Activated CD4-positive, alpha-beta T cell treated with anti-CD3 and anti-CD28 coated beads, Interleukin-10, Interleukin-2, amounts not matched to agents 100 ng/mL and 50 ng/mL, durations not matched to agents 16 hours and 8 hours (primary cell): ENCODE results near the gene CTSC.
"Not testable (repeated sequence)": the region's sequence is repeated elsewhere in the genome, so short reads cannot be mapped to it uniquely, and the experiment has no call there.

ENCODE experiments used
- DNase-seq: peaks from one replicate; pipeline ENCODE4 v3.0.0-alpha.2; 2020

Gene CTSC

DNA sequence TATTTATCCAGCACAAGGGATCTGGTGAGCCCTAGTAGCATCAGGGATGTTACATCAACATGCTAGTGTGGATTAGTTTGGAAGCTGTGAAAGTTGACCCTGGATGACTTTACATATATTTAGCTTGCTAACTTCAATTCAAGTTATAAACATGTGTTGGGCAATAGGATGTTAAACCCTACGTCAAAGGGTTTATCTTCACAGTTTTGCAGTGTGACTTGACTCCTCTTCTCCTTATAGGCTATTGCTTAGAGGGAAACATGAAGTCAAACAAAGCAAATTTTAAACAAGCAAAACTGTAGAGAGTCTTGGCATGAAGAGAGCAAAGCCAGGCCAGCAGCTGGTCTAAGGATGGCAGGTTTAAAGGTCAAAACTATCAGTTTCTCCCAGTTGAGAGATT, 11.3 kb upstream of the CTSC start:
- no peak for DNase-seq

DNA sequence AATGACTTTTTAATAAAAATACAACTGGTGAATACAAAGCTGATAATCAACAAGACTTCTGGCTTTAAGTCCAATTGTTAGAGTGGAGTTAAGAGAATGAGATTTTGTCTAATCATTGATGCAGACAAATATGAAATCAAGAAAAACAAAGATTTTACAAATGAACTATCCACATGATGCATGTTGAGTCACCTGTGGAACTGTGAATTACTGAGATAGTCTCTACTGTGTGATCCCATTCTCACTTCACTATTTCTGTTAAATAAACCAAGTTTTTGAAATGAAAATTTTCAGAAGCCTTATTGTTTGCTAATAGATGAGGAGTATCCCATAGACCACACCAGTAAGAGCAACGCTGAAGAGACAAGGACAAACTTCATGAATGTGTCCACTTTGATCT, 8.4 kb upstream of the CTSC start:
- DNase-seq = no peak

DNA sequence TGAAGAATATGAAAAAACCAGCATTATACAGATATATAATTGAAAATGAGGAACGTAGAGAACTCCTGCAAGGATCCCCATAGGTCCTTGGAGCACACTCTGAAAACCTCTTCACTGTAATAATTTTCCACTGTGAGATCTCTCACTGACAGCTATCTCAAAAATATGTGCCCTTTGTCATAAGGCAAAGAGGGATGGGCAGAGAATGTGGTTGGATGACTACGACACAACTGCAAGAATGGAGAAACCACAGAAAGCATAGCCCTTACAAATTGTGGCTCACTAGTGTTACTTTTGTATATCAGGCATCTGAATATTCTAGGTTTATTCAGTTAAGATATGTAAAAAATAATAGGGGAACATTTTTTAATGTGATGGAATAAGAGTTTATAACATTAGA, 7.9 kb upstream of the CTSC start:
- DNase-seq = peak; percentile 70

DNA sequence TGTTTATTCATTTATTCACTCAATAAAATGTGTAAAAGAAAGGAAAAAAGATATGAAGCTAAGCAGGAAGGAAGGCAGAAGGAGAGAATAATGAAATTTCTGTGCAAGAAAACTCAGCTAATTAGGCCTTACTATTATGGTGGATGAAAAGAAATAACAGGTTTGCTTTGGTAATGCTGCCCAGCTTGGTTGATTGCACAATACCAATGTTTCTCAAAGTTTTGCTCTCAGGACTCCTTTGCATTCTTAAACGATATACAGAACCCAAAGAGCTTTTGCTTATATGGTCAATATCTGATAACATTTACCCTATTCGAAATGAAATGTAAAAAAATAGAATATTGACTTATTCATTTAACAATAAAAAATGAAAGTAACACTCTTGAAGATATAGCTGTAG, 7.3 kb upstream of the CTSC start:
- DNase-seq = no peak

DNA sequence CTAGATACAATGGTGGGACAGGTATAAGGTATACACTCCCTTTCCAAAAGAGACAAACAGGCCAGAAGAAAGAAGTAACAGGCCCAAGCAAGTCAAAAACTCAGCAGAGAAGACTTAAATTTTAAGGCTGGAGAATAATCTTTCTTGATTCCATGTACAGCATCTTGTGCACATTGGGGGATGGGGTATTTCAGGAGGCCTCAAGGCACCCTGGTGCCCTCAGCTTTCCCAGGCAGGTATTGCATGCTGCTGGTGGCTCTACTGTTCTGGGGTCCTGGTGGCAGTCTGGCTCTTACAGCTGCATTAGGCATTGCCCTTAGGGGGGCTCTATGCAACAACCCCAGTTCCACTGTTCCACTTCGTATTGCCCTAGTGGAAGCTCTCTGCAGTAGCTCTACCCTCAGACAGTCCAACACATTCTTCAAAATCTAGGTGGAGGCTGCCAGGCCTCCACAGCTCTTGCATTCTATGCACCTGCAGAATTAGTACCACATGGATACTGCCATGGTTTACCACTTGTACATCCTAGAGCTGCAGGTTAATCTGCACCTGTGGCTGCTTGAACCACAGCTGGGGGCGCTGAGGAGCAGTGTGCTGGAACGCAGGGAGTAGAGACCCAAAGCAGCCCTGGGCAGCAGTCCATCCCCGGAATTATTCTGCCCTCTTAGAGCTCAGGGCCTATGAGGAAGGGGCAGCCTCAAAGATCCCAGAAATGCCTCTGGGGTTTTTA, 4.2 kb upstream of the CTSC start:
- no peak for DNase-seq

DNA sequence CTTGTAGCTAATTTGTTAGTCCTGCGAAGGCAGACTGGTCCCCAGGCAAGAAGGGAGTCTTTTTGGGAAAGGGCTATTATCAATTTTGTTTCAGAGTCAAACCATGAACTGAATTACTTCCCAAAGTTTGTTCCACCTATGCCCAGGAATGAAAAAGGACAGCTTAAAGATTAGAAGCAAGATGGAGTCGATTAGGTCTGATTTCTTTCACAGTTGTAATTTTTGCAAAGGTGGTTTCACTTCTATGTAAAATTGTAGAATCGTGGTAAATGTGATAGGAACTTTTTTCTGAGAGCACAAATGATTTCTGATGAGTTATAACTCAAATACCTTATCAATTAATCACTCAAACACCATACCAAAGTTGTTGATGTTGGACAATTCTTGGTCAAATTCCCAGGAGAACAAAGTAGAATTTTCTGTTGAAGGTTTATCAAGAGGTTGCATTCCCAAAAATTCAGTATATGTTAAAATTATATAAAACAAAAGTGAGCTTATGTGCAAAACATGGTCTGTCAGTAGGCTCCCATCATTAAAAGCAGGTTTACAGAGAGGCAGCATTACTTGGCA, 2.9 kb upstream of the CTSC start:
- no peak for DNase-seq

DNA sequence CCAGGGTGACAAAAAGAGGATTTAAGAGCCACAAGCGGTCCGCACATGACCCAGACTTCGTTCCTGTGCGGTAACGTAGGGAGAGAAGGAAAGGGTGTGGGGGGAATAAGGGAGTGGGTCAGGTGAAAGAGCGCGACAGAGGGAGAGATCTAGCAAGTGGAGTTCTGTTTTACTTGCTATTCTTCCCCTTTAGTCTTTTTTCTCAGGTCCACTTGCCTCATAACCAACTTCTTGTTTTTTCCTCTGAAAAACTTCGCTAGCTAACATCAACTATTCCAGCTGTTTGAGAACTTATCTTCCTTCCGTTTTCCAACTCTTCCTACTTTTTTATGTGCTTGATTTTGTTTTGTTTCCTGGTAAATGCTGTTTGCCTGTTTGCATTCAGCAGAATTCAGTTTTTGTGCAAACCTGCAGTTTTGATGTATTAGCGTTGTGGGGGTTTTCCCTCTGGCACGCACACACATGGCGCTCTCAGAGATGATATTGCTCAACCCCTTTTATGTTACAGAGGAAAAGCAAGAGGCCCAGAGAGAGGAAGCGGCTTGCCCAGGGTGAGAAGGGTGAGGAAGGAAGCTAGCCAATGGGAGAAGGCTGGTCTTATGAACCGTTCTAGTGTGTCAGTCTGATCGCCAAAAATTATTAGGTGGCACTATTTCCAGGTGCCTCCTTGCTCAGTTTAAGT, 592 bp upstream of the CTSC start:
- DNase-seq = peak; percentile 92

DNA sequence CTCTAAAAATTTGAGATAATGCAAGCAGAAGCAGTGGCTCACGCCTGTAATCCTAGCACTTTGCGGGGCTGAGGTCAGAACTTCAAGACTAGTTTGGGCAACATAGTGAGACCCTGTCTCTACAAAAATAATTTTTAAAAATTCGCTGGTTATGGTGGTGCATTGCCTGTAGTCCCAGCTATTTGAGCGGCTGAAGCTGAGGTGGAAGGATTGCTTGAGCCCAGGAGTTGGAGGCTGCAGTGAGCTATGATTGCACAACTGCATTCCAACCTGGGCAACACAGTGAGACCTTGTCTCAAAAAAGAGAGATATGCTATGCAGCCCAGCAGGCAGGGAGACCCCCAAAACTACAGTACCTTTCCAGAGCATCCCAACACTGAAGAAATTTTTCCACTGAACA, 2.3 kb downstream of the CTSC start:
- no peak for DNase-seq

DNA sequence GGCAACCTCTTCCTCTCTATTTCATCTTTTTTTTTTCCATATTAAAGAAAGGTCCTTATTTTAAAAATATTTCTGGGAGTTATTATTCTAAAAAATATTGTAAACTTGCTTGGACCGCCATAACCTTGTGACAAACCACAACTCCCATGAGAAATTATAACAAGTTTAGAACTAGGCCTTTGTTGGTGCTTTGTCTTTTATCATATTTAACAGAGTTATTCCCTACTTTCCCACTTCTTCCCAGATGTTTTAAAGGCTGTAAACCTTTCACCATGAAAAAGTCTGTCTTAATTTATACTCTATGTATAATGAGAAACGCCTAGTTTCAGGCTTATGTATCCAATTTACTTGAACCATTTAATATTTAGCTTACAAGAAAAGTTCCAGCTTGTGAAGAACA, 3.7 kb downstream of the CTSC start:
- DNase-seq = no peak

DNA sequence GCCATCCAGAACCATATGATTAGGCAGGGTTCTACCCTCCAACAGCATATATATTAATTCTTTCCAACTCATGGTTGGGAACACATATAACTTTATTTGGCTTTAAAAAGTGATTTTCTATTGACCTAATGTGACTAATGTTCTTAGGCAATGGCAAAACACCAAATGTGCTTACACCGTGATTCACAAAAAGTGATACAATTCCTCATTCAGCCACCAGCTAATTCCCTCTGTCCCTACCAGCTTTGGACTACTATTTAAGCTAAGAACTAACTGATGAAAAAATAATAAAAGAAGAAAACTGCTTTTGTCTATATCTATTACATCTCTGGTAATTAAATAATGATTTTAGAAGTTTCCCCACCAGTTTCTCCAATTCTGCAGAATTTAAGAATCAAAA, 4.7 kb downstream of the CTSC start:
- no peak for DNase-seq

DNA sequence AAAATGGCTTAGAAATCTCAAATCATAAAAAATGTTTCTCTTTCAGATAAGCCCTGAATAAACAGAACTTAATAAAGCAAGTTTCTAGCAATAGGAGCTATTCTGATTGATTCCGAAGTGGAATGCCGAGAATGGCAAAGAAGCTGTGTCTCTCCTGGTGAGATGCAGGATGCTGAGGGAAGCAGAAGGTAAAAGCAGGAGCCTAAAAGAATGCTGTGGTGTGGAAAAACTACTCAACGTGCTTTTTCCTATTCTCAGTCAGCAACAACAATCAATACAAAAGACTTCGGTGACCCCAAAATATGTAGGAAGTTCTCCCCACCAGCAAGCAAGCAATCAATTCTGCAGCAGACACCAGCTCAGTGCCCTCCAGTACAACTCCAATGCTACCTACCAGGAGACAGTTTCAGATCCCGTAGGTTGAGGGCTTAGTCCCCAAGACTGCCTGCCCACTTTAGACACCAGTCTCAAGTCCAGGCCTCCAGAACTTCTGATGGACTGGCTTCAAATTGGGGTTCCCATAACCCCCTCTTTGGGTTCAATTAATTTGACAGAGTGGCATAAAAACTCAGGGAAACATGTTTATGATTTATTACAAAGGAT, 6.6 kb downstream of the CTSC start:
- DNase-seq = no peak

DNA sequence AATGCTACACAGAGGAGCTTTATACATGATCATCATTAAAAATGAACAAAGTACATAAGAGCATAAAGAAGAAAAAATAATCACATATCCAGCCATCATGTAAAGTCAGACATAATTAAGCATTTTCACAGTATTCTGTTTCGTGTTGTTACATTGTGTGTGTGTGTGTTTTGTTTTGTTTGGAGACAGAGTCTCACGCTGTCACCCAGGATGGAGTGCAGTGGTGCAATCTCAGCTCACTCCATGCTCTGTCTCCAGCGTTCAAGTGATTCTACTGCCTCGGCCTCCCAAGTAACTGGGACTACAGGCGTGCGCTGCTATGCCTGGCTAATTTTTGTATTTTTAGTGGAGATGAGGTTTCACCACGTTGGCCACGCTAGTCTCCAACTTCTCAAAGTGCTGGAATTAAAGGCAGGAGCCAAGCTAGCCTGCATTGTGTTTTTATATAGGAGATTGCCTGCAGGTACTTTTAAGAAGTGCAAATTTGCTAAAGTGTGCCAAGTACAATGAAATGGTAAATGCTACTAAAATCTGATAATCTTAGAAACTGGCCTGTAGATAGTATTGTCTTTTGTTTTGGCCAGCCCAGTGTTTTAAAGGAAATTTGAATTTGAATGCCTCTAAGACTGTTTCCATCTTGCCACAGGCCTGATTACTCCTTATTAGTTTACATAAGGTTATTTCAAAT, 7.8 kb downstream of the CTSC start:
- DNase-seq = no peak

DNA sequence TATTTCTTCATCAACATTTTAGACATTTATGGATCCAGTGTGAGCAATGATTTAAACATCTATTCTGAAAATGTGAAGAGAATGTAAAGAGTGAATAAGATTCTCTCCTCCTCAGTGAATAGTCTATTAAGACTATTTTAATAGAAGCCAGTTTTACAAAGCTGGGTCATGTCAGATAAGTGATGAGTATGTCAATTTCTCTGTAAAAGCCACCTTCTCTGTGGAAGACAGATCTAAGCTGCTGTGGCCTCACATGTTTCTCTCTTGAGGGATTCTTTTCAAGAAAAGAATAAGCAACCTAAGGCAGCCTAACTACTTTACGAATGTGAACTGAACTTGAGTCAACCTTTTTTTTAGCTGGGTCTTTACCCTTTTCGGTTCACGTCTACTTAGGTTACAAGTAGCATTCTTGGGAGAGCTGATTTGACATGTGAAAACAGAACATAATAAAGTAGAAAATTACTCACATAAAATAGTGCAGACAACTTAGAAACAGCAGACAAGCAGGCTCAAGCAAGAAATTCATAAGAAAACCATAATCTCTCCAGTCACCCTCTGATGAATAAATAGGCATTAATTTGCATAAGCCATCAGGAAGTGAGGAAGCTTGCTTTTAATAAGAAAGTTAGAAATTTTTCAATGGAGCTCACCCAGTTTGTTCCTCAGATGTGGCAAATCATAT, 9.9 kb downstream of the CTSC start:
- DNase-seq = no peak

DNA sequence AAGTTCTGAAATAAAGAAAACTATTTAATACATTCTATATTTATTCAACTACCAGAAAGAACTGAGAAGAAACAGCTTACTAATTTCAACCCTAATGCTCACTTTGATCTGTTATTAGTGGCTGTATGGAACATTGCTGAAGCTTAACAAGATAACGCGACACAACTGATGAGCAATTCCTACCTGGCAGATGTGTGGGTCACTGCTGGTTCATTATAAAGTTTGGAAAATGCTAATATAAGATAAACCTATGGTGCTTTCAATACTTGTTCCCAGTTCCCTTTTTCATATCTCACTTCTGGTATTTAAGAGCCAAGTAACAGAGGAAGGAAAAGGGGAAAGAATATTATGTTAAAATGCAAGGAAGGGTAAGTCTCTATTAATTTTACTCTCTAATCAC, 10.5 kb downstream of the CTSC start:
- no peak for DNase-seq

DNA sequence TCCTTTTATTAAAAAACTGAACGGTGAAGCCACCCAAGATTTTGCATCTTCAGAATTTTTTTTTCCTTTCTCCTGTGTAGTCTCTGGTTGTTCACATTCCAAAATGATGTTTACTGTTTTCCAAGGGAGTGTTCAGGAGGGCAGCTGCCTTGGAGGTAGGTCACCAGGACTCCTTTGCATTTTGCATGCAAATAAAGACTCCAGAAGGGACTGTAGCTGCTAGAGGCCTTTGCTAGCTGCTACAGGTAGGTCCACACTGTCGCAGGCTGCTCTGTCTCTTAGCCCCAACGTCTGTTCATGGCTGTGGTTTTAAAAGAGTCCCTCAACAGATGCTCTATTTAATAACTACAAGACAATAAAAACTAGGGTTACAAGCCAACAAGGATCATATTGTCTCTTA, 11.4 kb downstream of the CTSC start:
- no peak for DNase-seq

DNA sequence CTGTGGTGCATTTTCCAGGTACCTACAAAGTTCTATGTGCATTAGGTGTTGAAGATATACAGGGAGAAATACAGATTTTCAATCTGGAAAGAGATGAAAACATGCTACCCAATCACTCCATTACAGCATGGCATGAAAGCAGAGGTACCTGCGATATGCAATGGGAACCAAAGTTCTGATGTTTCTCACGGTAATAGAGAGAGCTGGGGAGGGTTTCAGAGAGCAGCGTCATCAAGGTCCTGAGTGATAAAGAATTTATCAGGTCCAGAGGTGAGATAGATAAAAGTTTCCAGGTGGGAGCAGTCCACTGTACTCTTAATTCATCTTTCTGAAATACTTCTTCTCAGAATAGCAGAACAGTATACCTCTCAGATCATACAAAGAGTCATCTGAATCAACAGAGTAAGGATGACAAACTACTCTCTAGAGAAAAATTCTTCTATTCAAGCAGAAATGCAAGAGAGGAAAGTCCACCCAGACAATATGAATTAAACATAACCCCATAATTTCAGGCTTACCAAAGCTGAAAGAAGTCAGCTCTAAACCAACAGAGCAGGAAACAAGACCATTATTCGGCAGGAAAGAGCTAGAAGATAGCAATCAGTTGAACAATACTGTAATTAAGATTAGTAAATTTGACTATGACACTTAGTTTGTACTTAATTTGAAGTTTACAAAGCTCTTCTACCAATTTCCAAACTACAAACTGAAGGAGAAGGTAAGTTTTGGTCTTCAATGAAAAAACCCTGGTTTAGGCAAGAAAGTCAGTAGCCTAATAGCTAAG, 12.8 kb downstream of the CTSC start:
- peak; percentile 30 for DNase-seq

DNA sequence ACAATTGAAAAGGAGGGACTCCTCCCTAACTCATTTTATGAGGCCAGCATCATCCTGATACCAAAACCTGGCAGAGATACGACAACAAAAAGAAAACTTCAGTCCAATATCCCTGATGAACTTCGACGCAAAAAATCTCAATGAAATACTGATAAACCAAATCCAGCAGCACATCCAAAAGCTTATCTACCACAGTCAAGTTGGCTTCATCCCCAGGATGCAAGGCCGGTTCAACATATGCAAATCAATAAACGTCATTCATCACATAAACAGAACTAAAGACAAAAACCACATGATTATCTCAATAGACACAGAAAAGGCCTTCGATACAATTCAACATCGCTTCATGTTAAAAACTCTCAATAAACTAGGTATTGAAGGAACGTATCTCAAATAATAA, 14.7 kb downstream of the CTSC start:
- DNase-seq = not testable (repeated sequence)

DNA sequence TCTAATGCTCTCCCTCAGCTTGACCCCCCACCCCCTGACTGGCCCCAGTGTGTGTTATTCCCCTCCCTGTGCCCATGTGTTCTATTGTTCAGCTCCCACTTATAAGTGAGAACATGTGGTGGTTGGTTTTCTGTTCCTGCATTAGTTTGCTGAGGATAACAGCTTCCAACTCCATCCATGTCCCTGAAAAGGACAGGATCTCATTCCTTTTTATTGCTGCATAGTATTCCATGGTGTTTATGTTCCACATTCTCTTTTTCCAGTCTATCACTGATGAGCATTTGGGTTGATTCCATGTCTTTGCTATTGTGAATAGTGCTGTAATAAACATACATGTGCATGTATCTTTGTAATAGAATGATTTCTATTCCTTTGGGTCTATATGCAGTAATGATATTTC, 16.1 kb downstream of the CTSC start:
- not testable (repeated sequence) for DNase-seq

DNA sequence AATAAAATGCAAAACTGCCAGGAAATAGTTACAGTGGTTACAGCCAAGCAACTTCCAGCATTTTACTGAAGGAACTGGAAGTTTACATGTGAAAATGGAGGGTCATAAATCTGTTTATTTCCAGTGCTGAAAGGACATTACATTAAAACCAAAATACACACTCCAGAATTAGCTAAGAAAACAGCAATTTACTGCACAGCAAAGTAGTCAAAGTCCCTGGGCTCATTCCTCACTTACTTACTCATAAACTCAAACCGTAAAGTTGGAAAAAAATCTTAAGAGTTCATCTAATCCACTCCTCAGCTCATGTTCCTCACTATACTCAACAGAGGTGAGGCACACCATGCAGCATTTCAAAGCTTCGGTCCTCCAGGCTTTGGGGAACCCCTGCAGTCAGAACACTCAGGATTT, 17.4 kb downstream of the CTSC start:
- DNase-seq = no peak

DNA sequence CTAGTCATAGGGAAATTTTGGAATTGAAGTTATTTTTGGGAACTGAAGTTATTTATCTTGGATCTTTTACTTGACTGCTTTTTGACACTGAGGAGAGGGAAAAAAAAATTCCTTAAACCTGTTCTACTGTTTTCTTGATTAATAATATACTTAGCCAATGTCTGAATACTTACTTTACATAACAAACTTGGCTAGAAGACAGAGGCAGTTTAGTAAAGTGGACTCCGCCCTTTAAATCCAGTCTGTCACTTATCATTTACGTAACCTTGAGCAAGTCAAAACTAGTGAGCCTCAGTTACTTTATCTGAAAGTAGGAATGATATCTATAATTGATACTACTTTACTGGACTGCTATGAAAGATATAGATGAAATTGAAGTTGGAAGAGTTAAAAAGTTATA, 19.5 kb downstream of the CTSC start:
- DNase-seq = no peak

DNA sequence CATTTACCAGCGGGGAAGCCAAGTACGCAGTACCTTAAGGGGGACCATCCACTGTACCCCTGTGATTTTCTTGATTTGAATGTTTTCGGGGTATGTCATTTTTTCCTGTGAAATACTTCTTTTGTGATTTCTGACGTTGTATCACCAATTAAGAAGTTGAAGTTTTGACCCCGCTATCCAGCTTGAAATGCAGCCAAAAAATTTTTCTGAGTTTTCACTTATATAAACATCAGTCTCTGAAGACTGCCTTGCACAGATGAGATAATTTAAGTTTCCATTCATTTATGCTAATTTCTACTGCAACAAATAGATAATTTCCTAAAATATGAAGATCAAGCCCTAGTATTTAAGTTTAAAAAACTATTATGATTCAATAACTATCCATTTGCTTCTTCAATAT, 20.0 kb downstream of the CTSC start:
- DNase-seq = no peak

DNA sequence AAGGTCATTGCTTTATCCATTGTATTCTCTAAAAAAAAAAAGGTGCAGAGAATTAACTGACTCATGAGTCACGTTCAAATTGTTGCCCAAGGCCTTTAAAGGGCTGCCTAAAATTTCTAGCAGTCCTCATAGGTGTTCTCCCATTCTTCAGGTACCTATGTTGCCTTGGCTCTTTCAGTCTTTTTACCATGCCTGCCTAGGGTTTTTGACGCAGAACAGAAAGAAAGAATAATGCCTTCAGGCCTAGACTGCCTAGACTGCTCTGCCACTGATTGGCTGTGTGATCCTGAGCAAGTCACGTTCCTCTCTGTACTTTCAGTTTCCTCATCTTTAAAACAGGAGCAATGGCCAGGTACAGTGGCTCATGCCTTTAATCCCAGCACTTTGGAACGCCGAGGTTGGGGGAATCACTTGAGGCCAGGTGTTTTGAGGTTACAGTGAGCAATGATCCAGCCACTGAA, 21.5 kb downstream of the CTSC start:
- DNase-seq = no peak
